Panc1 (cell line): Measurements from ENCODE around the gene CSH2. TPM values are rescaled to one million over a fixed set of nuclear protein-coding genes. Genes with fewer than 3 reads are reported as not detected.

Source experiments
- ATAC-seq: fragments of 200-7000 bp; cut with Tn5 transposase; 2 replicates; pipeline ENCODE4 v1.9.1; 2020; ENCODE audit warnings: mild to moderate bottlenecking, moderate library complexity
- BruUV-seq: library from RNA; stranded (reverse); fragments of 400-500 nt; replicated peaks from 2 replicates; lab custom pipeline; 2021; lab: Mats Ljungman, UMichigan
- CTCF ChIA-PET: fragments of 300-600 bp; sonication (Branson Sonifier 250); formaldehyde crosslinking; loops from one replicate; lab custom pipeline; 2022; ENCODE audit warnings: antibody characterized with exemption; lab: Charles Lee
- POLR2A ChIA-PET: fragments of 300-600 bp; sonication (Branson Sonifier 250); formaldehyde crosslinking; loops from one replicate; lab custom pipeline; 2022; ENCODE audit warnings: antibody characterized with exemption; lab: Charles Lee
- DNase-seq: peaks from one replicate; pipeline ENCODE4 v3.0.0-alpha.2; 2010; ENCODE audit warnings: low read depth, low spot score
- H3K27ac ChIP-seq: 2 replicates; pipeline ENCODE4 v1.5.1; 2011; ENCODE audit warnings: mild to moderate bottlenecking, low read length, inconsistent platforms
- H3K27me3 ChIP-seq: fragments of 200-500 bp; sonication (Bioruptor generic); 2 replicates; pipeline ENCODE4 v1.6.0; 2014; ENCODE audit warnings: low read length, inconsistent platforms; ENCODE audit not compliant: control insufficient read depth, insufficient read depth
- H3K36me3 ChIP-seq: fragments of 200-500 bp; sonication (Bioruptor generic); 2 replicates; pipeline ENCODE4 v1.5.1; 2014; ENCODE audit warnings: inconsistent platforms, mild to moderate bottlenecking, low read length, moderate library complexity; ENCODE audit not compliant: control insufficient read depth, insufficient read depth
- H3K4me1 ChIP-seq: 2 replicates; pipeline ENCODE4 v1.5.1; 2011; ENCODE audit warnings: inconsistent platforms, mild to moderate bottlenecking, low read length, moderate library complexity; ENCODE audit not compliant: control insufficient read depth, insufficient read depth
- H3K4me3 ChIP-seq, 2 experiments: 2 replicates each; pipeline ENCODE4 v1.5.1; 2011 to 2012; ENCODE audit warnings: low read depth in 2 of 2, low read length in 2 of 2, mild to moderate bottlenecking in 2 of 2, inconsistent platforms in 1 of 2, moderate library complexity in 1 of 2
- H3K9me3 ChIP-seq: fragments of 200-500 bp; sonication (Bioruptor generic); 2 replicates; pipeline ENCODE4 v1.5.1; 2014; ENCODE audit warnings: low read depth, mild to moderate bottlenecking, inconsistent platforms, low read length, moderate library complexity; ENCODE audit not compliant: control insufficient read depth, insufficient read depth
- POLR2AphosphoS5 ChIP-seq: IDR thresholded peaks from 2 replicates; pipeline ENCODE4 v1.6.1; 2012; ENCODE audit warnings: mild to moderate bottlenecking, low read depth, low read length, moderate library complexity
- SIN3A ChIP-seq: IDR thresholded peaks from 2 replicates; pipeline ENCODE4 v1.6.1; 2012; ENCODE audit warnings: low read depth, mild to moderate bottlenecking, low read length, moderate library complexity, borderline replicate concordance; ENCODE audit not compliant: insufficient read depth
- TCF7L2 ChIP-seq: IDR thresholded peaks from 2 replicates; pipeline ENCODE4 v1.6.1; 2011; ENCODE audit warnings: mild to moderate bottlenecking, low read depth, low read length, inconsistent platforms
- in situ Hi-C: cut with HindIII; loops from 2 replicates; pipeline ENCODE4 v1.10.0; 2016; ENCODE audit warnings: low sequenced_read_pairs, low pct_unique_long_range_greater_than_20kb
- intact Hi-C: fragments of 100-400 bp; cut with micrococcal nuclease; formaldehyde crosslinking; loops from one replicate; pipeline ENCODE4 v1.10.0; 2022; ENCODE audit not compliant: unreplicated experiment
- total RNA-seq: library from RNA; stranded (reverse); gene quantifications from one replicate; pipeline ENCODE4 v1.2.1, GENCODE V29; 2021; ENCODE audit not compliant: unreplicated experiment
- TF ChIP-seq, protein P1 (sequence below): fragments of 450-650 bp; IDR thresholded peaks from 2 replicates; pipeline ENCODE4 v1.5.1; 2017; ENCODE audit warnings: mild to moderate bottlenecking
- TF ChIP-seq, protein P2 (sequence below), 2 experiments: IDR thresholded peaks; 2 replicates each; pipeline ENCODE4 v1.6.1; 2011 to 2012; ENCODE audit warnings: low read depth in 2 of 2, control low read depth in 1 of 2, low read length in 1 of 2, mild to moderate bottlenecking in 1 of 2, moderate library complexity in 1 of 2; ENCODE audit not compliant: insufficient read depth in 1 of 2

Gene CSH2
- total RNA-seq, 1 experiment from 2014 or later, result not detected

DNA sequence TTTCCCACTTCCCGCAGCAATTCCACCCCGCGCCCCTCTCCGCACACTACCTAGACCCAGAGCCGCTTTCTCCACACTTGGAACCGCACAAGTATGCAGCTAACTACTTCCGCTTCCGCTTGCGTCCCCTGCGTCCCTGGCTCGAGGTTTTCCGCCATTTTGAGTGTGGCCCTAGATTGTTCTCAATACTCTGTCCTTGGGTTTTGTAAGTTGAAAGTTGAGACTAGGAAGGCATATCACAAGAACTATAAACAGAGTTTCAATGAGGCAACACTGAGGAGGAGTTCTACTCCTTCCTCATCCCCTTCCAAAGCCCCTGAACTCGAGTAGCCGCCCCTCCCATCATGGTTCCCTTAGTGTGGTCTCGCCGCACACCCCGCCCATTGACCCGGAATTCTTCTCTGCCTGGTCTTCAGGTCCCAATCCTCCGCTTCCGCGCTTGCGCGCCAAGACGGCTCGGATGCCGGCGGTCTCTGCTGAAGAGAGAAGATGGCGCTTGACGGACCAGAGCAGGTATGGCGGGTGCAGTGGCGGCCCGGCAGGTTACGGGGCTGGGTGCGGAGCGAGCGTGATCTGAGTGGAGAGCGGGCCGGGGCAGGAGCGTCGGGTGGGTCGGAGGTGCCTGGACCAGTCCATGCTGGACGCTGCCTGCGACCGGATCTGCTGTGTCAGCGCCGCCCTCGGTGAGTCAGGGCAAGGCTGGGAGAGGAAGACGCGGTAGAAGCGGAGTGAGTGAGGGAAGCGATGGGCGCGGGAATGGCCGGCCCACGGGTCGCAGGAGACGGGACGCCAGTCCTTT lies 46.3 kb downstream of the CSH2 start, which contains the start of the genes FTSJ3 and PSMC5:
Gene FTSJ3 (minus strand): TSS at position 662 of the 799 bp plus-strand sequence. CDS start 761 bp downstream, outside the sequence.
Gene PSMC5 (plus strand): TSS at position 430 of the 799 bp plus-strand sequence. CDS start 60 bp downstream, at position 490.
- Histone ChIP-seq H3K36me3 (peaks cover 52% of the 10 kb centered on the region), H3K4me1 (peaks cover 15% of the 10 kb centered on the region), H3K27me3 (no peaks in the 10 kb centered on the region), H3K9me3 (no peaks in the 10 kb centered on the region), H3K4me3 (peak within 1 kb of the TSS; percentile 80 to 96), H3K27ac (peak within 1 kb of the TSS; percentile 95)
- no TSS peak for BruUV-seq
- ChIA-PET POLR2A (interaction anchor here (1.0 kb wide), 1 partner anchor 53 kb away, joined by 5 read pairs; the partner anchor contains the start of genes CCDC47 and DDX42), CTCF (interaction anchor here (0.6 kb wide), 1 partner anchor 422 kb away, joined by 3 read pairs; no protein-coding TSS in a partner anchor)
- intact Hi-C loops (no loop called here), in situ Hi-C loops (no loop called here)
- peak; percentile 95 for ATAC-seq
- peak; percentile 61; the same call in 1 of the 2 replicates for TF ChIP-seq SIN3A
- TF ChIP-seq POLR2AphosphoS5, result peak; percentile 58
- TF ChIP-seq TCF7L2, result no peak; the same call in 1 of the 2 replicates
- TF ChIP-seq, protein P1, sequence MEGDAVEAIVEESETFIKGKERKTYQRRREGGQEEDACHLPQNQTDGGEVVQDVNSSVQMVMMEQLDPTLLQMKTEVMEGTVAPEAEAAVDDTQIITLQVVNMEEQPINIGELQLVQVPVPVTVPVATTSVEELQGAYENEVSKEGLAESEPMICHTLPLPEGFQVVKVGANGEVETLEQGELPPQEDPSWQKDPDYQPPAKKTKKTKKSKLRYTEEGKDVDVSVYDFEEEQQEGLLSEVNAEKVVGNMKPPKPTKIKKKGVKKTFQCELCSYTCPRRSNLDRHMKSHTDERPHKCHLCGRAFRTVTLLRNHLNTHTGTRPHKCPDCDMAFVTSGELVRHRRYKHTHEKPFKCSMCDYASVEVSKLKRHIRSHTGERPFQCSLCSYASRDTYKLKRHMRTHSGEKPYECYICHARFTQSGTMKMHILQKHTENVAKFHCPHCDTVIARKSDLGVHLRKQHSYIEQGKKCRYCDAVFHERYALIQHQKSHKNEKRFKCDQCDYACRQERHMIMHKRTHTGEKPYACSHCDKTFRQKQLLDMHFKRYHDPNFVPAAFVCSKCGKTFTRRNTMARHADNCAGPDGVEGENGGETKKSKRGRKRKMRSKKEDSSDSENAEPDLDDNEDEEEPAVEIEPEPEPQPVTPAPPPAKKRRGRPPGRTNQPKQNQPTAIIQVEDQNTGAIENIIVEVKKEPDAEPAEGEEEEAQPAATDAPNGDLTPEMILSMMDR, result no peak; the same call in 1 of the 2 replicates
- DNase-seq, result peak; percentile 75

DNA sequence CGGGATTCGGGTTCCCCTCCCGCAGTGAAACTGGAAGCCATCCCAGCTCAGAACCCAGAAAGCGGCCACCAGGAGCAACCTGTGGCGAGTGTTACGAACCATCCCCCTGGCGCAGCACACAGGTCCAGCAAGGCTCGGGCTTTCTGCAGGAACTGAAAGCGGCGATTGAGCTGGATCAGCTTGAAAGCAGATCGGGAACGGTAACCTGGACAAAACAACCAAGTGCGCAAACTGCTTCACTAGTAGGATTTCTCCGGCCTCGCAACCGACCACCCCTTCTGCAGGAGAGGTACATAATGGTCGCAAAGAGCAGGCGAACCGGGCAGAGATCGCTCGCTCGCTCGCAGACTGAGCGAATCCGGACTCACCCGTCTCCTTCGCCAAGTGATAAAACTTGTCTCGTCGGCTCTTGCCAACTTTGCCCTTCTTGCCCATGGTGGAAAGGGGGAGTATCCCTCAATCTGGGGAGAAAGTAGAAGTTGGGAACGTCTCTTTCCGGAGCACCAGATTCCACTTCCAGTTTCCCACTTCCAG lies 46.9 kb downstream of the CSH2 start:
- intact Hi-C loops, result no loop called here
- BruUV-seq, result TSS peak; percentile 87
- H3K4me3 ChIP-seq, result peak overlapping the region; percentile 80 to 96
- no peaks in the 10 kb centered on the region for H3K9me3 ChIP-seq
- H3K4me1 ChIP-seq, result peaks cover 15% of the 10 kb centered on the region
- no peaks in the 10 kb centered on the region for H3K27me3 ChIP-seq
- DNase-seq (no peak), ATAC-seq (peak; percentile 5)
- peaks cover 54% of the 10 kb centered on the region for H3K36me3 ChIP-seq
- ChIA-PET CTCF (no interaction called here), POLR2A (interaction anchor here (1.0 kb wide), 1 partner anchor 53 kb away, joined by 5 read pairs; the partner anchor contains the start of genes CCDC47 and DDX42)
- TF ChIP-seq POLR2AphosphoS5 (no peak; the same call in 1 of the 2 replicates), SIN3A (no peak), TCF7L2 (no peak)
- TF ChIP-seq, protein P2, sequence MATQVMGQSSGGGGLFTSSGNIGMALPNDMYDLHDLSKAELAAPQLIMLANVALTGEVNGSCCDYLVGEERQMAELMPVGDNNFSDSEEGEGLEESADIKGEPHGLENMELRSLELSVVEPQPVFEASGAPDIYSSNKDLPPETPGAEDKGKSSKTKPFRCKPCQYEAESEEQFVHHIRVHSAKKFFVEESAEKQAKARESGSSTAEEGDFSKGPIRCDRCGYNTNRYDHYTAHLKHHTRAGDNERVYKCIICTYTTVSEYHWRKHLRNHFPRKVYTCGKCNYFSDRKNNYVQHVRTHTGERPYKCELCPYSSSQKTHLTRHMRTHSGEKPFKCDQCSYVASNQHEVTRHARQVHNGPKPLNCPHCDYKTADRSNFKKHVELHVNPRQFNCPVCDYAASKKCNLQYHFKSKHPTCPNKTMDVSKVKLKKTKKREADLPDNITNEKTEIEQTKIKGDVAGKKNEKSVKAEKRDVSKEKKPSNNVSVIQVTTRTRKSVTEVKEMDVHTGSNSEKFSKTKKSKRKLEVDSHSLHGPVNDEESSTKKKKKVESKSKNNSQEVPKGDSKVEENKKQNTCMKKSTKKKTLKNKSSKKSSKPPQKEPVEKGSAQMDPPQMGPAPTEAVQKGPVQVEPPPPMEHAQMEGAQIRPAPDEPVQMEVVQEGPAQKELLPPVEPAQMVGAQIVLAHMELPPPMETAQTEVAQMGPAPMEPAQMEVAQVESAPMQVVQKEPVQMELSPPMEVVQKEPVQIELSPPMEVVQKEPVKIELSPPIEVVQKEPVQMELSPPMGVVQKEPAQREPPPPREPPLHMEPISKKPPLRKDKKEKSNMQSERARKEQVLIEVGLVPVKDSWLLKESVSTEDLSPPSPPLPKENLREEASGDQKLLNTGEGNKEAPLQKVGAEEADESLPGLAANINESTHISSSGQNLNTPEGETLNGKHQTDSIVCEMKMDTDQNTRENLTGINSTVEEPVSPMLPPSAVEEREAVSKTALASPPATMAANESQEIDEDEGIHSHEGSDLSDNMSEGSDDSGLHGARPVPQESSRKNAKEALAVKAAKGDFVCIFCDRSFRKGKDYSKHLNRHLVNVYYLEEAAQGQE (IDR thresholded peaks at IDR 0.05; ENCODE audit: insufficient read depth in 1 of 2, low read depth in 2 of 2, low read length in 1 of 2), result no peak
- TF ChIP-seq, protein P1, result no peak
- peak overlapping the region; percentile 95 for H3K27ac ChIP-seq
- in situ Hi-C loops, result no loop called here
